ENCODE data around the gene FNDC3B.

Gene FNDC3B

DNA sequence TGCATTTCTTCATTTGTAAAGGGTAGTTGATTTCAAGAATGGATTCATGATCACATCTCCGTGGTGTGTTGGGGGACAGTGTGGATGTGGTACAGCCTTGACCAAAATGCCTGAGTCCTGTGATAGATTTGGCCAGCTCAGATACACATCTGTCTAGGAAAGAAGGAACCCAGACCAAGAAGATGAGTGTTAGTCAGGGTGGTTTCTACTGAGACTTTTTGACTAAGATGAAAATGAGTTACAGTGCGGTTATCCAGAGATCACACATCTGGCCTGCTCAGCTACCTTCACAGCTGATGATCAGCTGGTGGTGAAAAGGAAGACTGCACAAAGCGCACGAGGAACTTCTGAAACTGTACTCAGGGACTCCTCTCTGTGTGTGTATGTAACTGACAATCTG lies 68.0 kb downstream of the FNDC3B start:
- no peak overlapping the region for H3K4me3 ChIP-seq (ENCODE audit: control insufficient read depth, low read depth, low read length)
- peak; percentile 69 for DNase-seq (ENCODE audit: low read depth)
- TF ChIP-seq, protein P1, sequence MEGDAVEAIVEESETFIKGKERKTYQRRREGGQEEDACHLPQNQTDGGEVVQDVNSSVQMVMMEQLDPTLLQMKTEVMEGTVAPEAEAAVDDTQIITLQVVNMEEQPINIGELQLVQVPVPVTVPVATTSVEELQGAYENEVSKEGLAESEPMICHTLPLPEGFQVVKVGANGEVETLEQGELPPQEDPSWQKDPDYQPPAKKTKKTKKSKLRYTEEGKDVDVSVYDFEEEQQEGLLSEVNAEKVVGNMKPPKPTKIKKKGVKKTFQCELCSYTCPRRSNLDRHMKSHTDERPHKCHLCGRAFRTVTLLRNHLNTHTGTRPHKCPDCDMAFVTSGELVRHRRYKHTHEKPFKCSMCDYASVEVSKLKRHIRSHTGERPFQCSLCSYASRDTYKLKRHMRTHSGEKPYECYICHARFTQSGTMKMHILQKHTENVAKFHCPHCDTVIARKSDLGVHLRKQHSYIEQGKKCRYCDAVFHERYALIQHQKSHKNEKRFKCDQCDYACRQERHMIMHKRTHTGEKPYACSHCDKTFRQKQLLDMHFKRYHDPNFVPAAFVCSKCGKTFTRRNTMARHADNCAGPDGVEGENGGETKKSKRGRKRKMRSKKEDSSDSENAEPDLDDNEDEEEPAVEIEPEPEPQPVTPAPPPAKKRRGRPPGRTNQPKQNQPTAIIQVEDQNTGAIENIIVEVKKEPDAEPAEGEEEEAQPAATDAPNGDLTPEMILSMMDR (conservative IDR thresholded peaks at IDR 0.05; ENCODE audit: control insufficient read depth, insufficient read depth, low read depth, low read length) = no peak

DNA sequence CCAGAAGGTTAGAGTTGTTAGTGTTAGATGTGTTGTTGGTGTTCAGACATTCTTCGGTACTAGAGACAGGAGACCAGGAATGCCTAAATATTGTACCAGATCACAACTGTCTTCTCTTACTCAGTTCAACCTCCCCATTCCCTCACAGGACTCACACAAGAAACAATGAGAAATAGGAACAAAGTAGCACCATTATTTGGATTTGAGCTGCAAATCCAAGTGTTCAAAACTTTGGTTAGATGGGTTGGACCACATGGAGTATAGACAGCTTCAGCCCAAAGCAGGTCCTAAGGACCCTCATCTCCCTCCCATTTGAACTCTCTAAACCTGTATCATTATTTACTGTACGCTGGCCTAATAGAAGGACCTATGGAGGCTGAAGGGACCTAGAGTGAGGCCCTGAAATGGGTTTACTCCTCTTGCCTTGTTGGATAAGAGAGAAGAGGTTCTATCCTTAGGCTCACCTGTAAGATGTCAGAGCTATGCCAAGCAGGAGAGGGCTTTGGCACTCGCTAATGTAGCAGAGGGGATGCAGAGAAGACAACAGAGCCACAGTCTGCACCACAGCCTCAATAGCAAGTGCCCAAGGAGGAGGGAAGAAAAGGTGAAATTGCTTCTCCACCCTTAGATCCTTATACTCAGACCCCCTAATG lies 70.9 kb downstream of the FNDC3B start:
- DNase-seq (ENCODE audit: low read depth) = no peak
- no peak overlapping the region for H3K4me3 ChIP-seq (ENCODE audit: control insufficient read depth, low read depth, low read length)
- TF ChIP-seq, protein P1 (conservative IDR thresholded peaks at IDR 0.05; ENCODE audit: control insufficient read depth, insufficient read depth, low read depth, low read length) = no peak

DNA sequence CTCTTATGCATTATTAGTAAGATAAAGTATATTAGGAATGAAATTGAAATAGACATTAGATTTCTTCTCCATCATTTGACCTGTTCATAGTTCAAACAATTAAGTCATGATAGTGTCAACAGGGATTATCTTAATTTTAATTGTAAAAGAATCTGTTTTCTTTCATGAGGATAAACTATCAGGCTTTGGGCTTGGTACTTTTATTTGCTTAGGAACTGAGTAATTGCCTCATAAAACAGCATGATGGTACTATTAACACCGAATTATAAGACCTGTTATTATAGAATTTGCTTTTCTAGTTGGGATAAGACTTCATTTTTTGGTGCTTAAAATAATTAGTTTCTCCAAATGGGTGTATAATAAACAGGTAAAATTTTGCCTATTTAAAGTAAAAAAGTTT lies 71.8 kb downstream of the FNDC3B start:
- TF ChIP-seq, protein P1 (conservative IDR thresholded peaks at IDR 0.05; ENCODE audit: control insufficient read depth, insufficient read depth, low read depth, low read length) = no peak
- no peak overlapping the region for H3K4me3 ChIP-seq (ENCODE audit: control insufficient read depth, low read depth, low read length)
- no peak for DNase-seq (ENCODE audit: low read depth)

DNA sequence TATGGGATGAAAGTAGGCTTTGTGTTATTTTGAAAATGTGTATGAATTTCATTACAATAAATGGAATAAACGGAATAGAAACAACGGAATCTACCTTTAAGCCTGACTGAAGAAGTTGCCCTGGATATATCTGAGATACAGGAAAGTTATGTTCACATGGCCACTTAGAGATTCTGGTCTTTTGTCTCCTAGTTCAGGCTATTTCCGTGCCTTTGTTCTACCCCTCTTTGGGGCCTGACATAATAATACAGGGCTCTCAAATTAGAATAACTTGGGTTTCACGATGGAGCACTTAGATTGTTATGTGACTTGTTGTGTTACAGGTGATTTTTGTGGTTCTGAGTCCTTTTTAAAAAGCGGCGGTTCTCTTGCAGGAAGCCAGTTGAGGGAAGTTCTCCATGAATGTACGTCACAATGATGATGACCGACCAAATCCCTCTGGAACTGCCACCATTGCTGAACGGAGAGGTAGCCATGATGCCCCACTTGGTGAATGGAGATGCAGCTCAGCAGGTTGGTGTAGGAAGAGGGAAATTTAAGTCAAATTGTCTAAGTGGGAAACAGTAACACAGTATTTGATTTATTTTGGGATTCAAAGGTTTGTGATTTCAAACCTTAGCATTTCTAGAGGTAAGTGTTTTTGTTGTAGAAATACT lies 72.8 kb downstream of the FNDC3B start:
- TF ChIP-seq, protein P1 (conservative IDR thresholded peaks at IDR 0.05; ENCODE audit: control insufficient read depth, insufficient read depth, low read depth, low read length) = no peak
- DNase-seq (ENCODE audit: low read depth) = no peak
- no peak overlapping the region for H3K4me3 ChIP-seq (ENCODE audit: control insufficient read depth, low read depth, low read length)

DNA sequence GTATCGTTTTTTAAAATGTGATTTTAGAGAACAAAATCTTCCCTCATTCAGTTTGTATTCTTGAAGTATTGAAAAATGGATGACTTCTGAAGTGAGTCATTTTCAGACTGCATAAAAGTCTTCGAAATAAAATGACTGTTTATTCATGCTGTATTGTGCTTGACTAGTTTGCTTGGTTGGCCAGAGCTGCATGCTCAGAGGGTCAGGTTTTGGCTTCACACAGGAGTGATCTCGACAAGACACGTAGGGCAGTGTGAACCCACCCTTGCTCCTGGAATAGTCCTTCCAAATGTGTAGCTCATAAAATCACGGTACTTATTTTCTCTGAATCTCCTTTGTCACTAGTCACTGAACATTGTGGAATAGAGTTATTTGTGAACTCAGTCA lies 73.3 kb downstream of the FNDC3B start:
- no peak overlapping the region for H3K4me3 ChIP-seq (ENCODE audit: control insufficient read depth, low read depth, low read length)
- TF ChIP-seq, protein P1 (conservative IDR thresholded peaks at IDR 0.05; ENCODE audit: control insufficient read depth, insufficient read depth, low read depth, low read length) = no peak
- no peak for DNase-seq (ENCODE audit: low read depth)

DNA sequence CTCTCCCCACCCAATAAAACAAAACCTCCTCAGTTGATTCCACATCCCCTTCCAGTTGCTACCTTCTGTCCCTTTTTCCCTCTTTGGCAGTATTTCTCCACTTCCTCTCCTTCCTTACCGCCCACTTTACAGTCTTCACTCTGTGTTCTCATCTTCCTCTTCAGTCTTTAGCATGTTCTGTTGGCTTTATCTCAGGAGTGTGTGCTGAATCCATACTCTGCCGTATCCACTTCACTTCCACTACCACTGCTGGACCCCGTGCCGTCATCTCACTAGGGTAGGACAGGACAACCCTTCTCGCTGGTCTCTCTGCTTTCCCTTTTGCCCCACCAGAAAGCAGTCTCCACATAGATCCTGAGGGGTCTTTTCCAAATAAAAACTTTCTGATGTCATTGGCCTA lies 74.3 kb downstream of the FNDC3B start:
- TF ChIP-seq, protein P1 (conservative IDR thresholded peaks at IDR 0.05; ENCODE audit: control insufficient read depth, insufficient read depth, low read depth, low read length) = no peak
- DNase-seq (ENCODE audit: low read depth) = no peak
- no peak overlapping the region for H3K4me3 ChIP-seq (ENCODE audit: control insufficient read depth, low read depth, low read length)

All from fibroblast of mammary gland (primary cell).